Breast epithelium (tissue), 3 donors: Measurements from ENCODE around the gene ZBTB12.

Source experiments
- CTCF ChIP-seq, 3 donors: fragments of 450-650 bp; IDR thresholded peaks; one replicate each; pipeline ENCODE4 v1.5.1; 2016 to 2017; ENCODE audit warnings: antibody characterized with exemption in 3 of 3, mild to moderate bottlenecking in 3 of 3, moderate library complexity in 3 of 3
- POLR2A ChIP-seq: fragments of 450-650 bp; IDR thresholded peaks from one replicate; pipeline ENCODE4 v1.6.1; 2016; ENCODE audit warnings: antibody characterized with exemption, mild to moderate bottlenecking, moderate library complexity
- POLR2AphosphoS5 ChIP-seq, 3 donors: sonication (generic); formaldehyde crosslinking; IDR thresholded peaks; one replicate each; pipeline ENCODE4 v1.6.1; 2017; ENCODE audit warnings: antibody characterized with exemption in 3 of 3

GRCh38 chr6:31947070-31947675, 45.3 kb upstream of the ZBTB12 start:
- TF ChIP-seq POLR2AphosphoS5 (IDR thresholded peaks at IDR 0.05) (no peak), CTCF (IDR thresholded peaks at IDR 0.05) (no peak), POLR2A (no peak)
